Measurements from ENCODE around the gene IFT172. TPM values are rescaled to one million over a fixed set of nuclear protein-coding genes. Genes with fewer than 3 reads are reported as not detected.

The IFT172 gene
- total RNA-seq, 2 experiments from 2014 or later, result 9.3 to 9.8 TPM

DNA sequence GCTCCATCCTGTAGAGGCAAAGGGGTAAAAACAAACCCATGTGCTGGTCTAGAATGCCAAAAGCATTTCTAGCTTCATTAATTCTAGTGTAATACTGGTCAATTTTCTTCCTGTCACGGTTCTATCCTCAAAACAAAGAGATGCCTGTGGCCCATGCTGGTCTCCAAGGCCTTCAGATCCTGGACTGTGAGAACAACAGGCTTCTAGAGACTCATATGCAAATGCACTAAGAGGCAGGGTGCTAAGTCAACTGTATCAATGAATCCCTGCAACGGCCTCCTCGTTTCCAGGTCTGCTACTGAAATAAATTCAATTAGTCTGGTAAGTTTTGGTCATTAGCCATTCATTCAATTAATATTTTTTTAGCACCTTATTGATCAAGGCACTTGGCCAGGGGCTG lies 4.0 kb downstream of the IFT172 start:
- ChIA-PET CTCF (no interaction called here), POLR2A (no interaction called here)
- H3K9me3 Mint-ChIP-seq, result no peaks in the 10 kb centered on the region

DNA sequence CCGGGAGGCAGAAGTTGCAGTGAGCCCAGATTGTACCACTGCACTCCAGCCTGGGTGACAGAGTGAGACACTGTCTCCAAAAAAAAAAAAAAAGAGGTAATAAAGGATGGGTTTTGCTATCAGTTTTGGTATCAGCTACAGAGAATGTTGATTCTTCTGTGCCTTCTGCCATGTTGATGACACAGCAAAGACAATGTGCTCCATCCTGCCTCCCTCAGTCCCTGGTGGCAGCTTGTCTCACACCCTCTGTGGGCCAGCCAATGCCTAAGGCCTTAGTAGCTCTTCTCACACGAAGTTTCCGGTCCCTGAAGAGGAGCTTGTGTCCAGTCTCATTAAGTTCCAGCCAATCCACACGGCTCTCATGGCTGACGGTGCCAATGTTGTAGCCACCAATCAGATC lies 17.6 kb downstream of the IFT172 start:
- ChIA-PET CTCF (interaction anchor here (0.9 to 1.2 kb wide), 2 partner anchors 11 to 33 kb away, joined by 3 to 4 read pairs; no protein-coding TSS in a partner anchor), POLR2A (no interaction called here)
- H3K4me1 Mint-ChIP-seq, result no peaks in the 10 kb centered on the region

More for the DNA sequence above, 4.0 kb downstream of the IFT172 start:
- Mint-ChIP-seq H3K36me3 (ENCODE audit: low read depth) (no peaks in the 10 kb centered on the region), H3K27ac (no peak overlapping the region), H3K4me1 (peaks cover 20% of the 10 kb centered on the region), H3K4me3 (no peak overlapping the region), H3K27me3 (no peaks in the 10 kb centered on the region)
- DNase-seq, result no peak

DNA sequence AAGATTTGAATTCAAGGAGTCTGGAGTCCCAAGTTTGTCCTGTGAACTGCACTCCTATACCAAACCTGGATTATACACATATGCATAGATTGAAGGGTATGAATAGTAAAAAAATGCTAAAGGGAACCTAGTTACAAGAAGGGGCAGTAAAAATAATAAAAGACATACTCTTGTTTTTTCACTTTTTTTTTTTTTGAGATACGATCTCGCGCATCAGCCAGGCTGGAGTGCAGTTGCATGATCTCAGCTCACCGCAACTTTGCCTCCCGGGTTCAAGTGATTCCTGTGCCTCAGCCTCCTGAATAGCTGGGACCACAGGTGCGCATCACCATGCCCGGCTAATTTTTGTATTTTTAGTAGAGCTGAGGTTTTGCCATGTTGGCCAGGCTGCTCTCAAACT lies 25.1 kb downstream of the IFT172 start:
- no peak overlapping the region for H3K27ac Mint-ChIP-seq
- H3K4me1 Mint-ChIP-seq, result no peaks in the 10 kb centered on the region
- no peaks in the 10 kb centered on the region for H3K9me3 Mint-ChIP-seq

More for the DNA sequence above, 17.6 kb downstream of the IFT172 start:
- H3K27me3 Mint-ChIP-seq, result no peaks in the 10 kb centered on the region
- peaks cover 7% of the 10 kb centered on the region for H3K36me3 Mint-ChIP-seq (ENCODE audit: low read depth)
- H3K27ac Mint-ChIP-seq, result no peak overlapping the region
- no peaks in the 10 kb centered on the region for H3K9me3 Mint-ChIP-seq
- no peak overlapping the region for H3K4me3 Mint-ChIP-seq
- DNase-seq, result no peak

DNA sequence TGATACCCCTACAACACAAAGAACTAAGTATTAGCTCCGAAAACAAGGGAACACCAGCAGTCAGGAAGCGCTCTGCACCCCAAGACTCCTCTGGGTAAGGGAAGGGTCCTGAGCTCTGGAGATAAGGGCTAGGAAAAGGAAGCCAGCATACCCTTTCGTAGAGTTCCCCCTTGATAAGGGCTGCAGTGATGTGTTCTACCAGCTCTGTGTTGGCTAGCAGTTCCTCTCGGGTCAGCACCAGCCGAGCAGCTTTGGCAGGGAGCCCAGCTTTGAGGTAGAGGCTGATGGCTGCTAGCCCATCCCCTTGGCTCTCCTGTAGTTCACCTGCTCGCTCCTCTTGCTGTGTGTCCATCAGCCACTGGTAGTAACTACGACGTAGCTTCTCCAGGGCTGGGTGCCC lies 28.4 kb downstream of the IFT172 start:
- no peak for DNase-seq
- H3K27me3 Mint-ChIP-seq, result no peaks in the 10 kb centered on the region
- no peaks in the 10 kb centered on the region for H3K4me1 Mint-ChIP-seq
- H3K4me3 Mint-ChIP-seq, result no peak overlapping the region
- no peaks in the 10 kb centered on the region for H3K9me3 Mint-ChIP-seq
- H3K36me3 Mint-ChIP-seq (ENCODE audit: low read depth), result no peaks in the 10 kb centered on the region
- POLR2A ChIA-PET, result no interaction called here
- CTCF ChIA-PET, result interaction anchor here (0.7 to 3.2 kb wide), 3 partner anchors 12 to 222 kb away, joined by 5 to 10 read pairs (median 7); no protein-coding TSS in a partner anchor
- H3K27ac Mint-ChIP-seq, result no peak overlapping the region

More for the DNA sequence above, 25.1 kb downstream of the IFT172 start:
- no peak for DNase-seq
- H3K36me3 Mint-ChIP-seq (ENCODE audit: low read depth), result no peaks in the 10 kb centered on the region
- ChIA-PET POLR2A (no interaction called here), CTCF (interaction anchor here (0.7 to 1.9 kb wide), 2 partner anchors 11 to 55 kb away, joined by 3 to 9 read pairs; partner anchors contain the start of gene PPM1G)
- H3K27me3 Mint-ChIP-seq, result no peaks in the 10 kb centered on the region
- no peak overlapping the region for H3K4me3 Mint-ChIP-seq

DNA sequence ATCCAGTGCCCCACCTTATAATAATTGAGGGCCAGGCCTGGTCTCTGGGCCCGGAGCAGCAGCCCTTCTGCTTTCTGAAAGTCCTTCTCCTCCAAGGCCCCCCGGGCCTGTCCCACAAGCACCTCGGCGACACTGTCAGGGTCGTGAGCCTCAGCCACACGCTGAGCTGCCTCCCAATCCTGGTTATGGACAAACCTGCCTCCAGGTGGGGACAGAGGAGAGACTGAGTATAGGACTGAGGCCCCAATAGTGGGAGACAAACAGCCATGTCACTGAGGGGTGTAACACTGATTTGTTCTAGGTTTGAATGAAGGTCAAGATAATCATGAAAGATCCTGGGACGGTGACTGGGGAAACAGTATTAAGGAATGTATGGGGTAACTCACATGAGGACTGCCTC lies 35.6 kb downstream of the IFT172 start:
- Mint-ChIP-seq H3K27me3 (no peaks in the 10 kb centered on the region), H3K36me3 (ENCODE audit: low read depth) (no peaks in the 10 kb centered on the region), H3K4me3 (no peak overlapping the region), H3K4me1 (peaks cover 2% of the 10 kb centered on the region), H3K27ac (no peak overlapping the region), H3K9me3 (no peaks in the 10 kb centered on the region)
- CTCF ChIA-PET, result interaction anchor here (1.0 to 2.5 kb wide), 4 partner anchors 10 to 230 kb away, joined by 3 to 9 read pairs (median 4); no protein-coding TSS in a partner anchor
- no peak for DNase-seq
- POLR2A ChIA-PET, result no interaction called here

DNA sequence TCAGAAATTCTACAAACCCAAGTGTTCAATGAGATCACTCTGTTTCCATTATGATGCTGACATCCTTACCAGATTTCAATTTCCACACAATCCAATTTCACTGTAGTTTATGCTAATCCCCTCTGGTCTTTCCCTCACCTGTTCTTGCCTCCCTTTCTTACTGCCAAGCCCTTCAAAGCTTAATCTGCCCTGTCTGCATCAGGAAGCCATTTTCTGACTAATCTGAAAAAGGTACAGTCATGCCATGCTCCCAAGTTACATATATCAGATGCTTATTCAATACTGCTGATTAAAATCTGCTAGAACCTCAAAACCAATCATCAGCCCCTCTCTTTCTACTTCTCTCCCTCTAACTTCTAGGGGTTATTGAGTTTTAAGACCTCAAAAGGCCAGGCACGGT lies 38.4 kb downstream of the IFT172 start:
- POLR2A ChIA-PET, result no interaction called here
- Mint-ChIP-seq H3K4me1 (peaks cover 6% of the 10 kb centered on the region), H3K27ac (no peak overlapping the region), H3K36me3 (ENCODE audit: low read depth) (no peaks in the 10 kb centered on the region), H3K27me3 (no peaks in the 10 kb centered on the region), H3K9me3 (no peaks in the 10 kb centered on the region), H3K4me3 (no peak overlapping the region)
- CTCF ChIA-PET, result no interaction called here
- no peak for DNase-seq

DNA sequence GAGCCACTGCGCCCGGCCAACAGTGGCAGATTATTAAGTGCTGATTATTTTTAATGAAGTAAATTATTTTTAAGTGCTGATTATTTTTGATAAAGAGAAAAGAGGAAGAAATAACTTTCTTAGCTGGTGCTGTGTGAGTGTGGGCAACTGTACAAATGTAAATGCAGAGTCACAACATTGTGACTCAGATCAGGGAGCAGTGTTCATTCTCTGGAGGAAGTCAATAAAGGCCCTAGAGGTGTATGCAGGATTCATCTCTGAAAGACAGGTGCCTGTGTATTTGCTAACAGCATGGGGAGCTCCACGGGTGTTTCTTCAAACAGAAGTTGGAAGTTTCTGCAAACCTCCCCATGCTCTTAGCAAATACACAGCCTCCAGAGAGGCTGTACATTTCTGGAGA lies 41.2 kb downstream of the IFT172 start:
- Mint-ChIP-seq H3K27me3 (no peaks in the 10 kb centered on the region), H3K27ac (peak overlapping the region; percentile 38), H3K4me1 (peaks cover 10% of the 10 kb centered on the region), H3K36me3 (ENCODE audit: low read depth) (peaks cover under 1% of the 10 kb centered on the region), H3K4me3 (no peak overlapping the region), H3K9me3 (no peaks in the 10 kb centered on the region)
- ChIA-PET CTCF (interaction anchor here (1.1 to 2.3 kb wide), 4 partner anchors 10 to 234 kb away, joined by 3 to 10 read pairs (median 4); no protein-coding TSS in a partner anchor), POLR2A (interaction anchor here (0.6 kb wide), 2 partner anchors 56 to 156 kb away, joined by 4 read pairs; no protein-coding TSS in a partner anchor)
- DNase-seq, result no peak

DNA sequence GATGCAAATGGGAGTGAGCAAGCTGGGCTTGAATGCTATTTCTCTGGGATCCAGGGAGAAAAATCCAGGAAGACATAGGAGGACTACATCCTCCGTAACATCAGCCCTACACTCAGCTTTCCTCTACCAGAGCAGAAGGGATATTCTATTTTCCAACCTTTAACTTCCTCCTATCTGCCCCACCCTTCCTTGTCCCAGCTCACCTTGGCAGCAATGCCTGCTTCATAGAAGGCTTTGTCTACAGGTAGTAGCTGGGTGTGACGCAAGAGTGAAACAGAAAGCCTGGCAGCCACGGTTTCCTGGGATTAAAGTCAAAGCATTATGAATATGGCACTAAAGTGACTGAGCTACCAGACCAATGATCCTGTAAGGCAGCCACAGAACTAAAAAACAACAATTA lies 43.5 kb downstream of the IFT172 start:
- DNase-seq, result peak; percentile 62
- Mint-ChIP-seq H3K4me3 (no peak overlapping the region), H3K36me3 (ENCODE audit: low read depth) (peaks cover 15% of the 10 kb centered on the region), H3K27ac (peak overlapping the region; percentile 79), H3K4me1 (peaks cover 17% of the 10 kb centered on the region), H3K27me3 (no peaks in the 10 kb centered on the region), H3K9me3 (no peaks in the 10 kb centered on the region)
- CTCF ChIA-PET, result interaction anchor here (0.6 to 1.9 kb wide), 3 partner anchors 11 to 1685 kb away, joined by 3 to 4 read pairs (median 3); no protein-coding TSS in a partner anchor
- POLR2A ChIA-PET, result interaction anchor here (0.5 to 0.6 kb wide), 2 partner anchors 163 to 1567 kb away, joined by 4 to 5 read pairs; no protein-coding TSS in a partner anchor

DNA sequence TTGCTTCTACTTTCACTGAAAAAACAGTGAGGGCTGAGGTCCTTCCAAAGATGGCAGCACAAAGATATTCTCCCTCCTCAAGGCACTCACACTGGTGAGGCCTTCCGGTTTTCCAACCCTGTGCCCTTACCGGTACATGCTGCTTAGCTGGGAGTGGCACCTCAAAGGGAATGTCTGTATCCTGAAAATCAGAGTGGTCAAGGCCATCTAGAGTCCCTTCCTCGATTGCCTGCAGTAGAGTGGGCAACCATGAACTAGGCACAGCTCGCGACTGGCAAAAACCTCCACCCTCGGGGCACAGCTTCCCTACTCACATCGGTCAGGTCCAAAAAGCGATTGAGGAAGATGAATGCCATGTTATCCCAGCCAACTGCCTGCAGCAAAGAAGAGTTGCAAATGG lies 43.9 kb downstream of the IFT172 start:
- CTCF ChIA-PET, result interaction anchor here (0.6 to 1.9 kb wide), 3 partner anchors 12 to 1685 kb away, joined by 3 to 4 read pairs (median 3); no protein-coding TSS in a partner anchor
- H3K27me3 Mint-ChIP-seq, result no peaks in the 10 kb centered on the region
- peaks cover 19% of the 10 kb centered on the region for H3K36me3 Mint-ChIP-seq (ENCODE audit: low read depth)
- no peak for DNase-seq
- peaks cover 17% of the 10 kb centered on the region for H3K4me1 Mint-ChIP-seq
- POLR2A ChIA-PET, result interaction anchor here (0.5 to 0.6 kb wide), 2 partner anchors 164 to 1567 kb away, joined by 4 to 5 read pairs; no protein-coding TSS in a partner anchor
- no peak overlapping the region for H3K4me3 Mint-ChIP-seq
- H3K9me3 Mint-ChIP-seq, result no peaks in the 10 kb centered on the region
- peak overlapping the region; percentile 79 for H3K27ac Mint-ChIP-seq

DNA sequence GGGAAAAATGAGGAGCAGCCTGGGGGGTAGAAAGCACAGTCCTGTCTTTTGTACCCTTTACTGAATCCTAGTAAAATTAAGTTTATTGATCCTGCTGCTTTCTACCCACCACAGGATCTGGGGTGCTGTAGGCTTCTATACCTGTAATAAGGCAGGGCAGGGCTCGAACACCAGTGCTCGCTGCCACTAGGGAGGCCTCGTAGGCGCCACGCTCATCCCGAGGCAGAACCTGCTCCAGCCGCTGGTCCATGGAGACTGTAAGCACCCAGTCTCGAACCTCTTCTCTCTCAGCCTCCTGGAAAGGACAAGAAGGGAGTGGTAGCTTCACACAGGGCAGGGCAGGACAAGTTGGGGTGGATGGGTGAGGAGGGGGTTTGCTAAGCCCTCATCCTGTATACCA lies 44.4 kb downstream of the IFT172 start:
- Mint-ChIP-seq H3K36me3 (ENCODE audit: low read depth) (peaks cover 23% of the 10 kb centered on the region), H3K27ac (no peak overlapping the region), H3K4me1 (peaks cover 17% of the 10 kb centered on the region), H3K4me3 (no peak overlapping the region), H3K27me3 (no peaks in the 10 kb centered on the region), H3K9me3 (no peaks in the 10 kb centered on the region)
- ChIA-PET POLR2A (no interaction called here), CTCF (interaction anchor here (1.9 kb wide), 1 partner anchor 12 kb away, joined by 4 read pairs; no protein-coding TSS in a partner anchor)
- no peak for DNase-seq

DNA sequence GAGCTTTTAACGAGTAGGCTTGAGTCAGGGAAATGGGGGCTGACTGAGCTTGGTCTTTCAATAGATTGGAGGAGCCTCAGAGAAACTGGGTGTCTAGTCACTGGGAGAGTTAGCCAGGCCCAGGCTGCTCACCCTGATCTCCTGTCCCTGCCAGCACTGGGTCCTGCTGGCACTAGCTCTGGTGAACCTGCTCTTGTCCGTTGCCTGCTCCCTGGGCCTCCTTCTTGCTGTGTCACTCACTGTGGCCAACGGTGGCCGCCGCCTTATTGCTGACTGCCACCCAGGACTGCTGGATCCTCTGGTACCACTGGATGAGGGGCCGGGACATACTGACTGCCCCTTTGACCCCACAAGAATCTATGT lies 46.6 kb downstream of the IFT172 start:
- Mint-ChIP-seq H3K9me3 (no peaks in the 10 kb centered on the region), H3K36me3 (ENCODE audit: low read depth) (peaks cover 36% of the 10 kb centered on the region), H3K27ac (no peak overlapping the region), H3K4me3 (no peak overlapping the region), H3K4me1 (peaks cover 17% of the 10 kb centered on the region), H3K27me3 (no peaks in the 10 kb centered on the region)
- CTCF ChIA-PET, result no interaction called here
- DNase-seq, result no peak
- POLR2A ChIA-PET, result no interaction called here

DNA sequence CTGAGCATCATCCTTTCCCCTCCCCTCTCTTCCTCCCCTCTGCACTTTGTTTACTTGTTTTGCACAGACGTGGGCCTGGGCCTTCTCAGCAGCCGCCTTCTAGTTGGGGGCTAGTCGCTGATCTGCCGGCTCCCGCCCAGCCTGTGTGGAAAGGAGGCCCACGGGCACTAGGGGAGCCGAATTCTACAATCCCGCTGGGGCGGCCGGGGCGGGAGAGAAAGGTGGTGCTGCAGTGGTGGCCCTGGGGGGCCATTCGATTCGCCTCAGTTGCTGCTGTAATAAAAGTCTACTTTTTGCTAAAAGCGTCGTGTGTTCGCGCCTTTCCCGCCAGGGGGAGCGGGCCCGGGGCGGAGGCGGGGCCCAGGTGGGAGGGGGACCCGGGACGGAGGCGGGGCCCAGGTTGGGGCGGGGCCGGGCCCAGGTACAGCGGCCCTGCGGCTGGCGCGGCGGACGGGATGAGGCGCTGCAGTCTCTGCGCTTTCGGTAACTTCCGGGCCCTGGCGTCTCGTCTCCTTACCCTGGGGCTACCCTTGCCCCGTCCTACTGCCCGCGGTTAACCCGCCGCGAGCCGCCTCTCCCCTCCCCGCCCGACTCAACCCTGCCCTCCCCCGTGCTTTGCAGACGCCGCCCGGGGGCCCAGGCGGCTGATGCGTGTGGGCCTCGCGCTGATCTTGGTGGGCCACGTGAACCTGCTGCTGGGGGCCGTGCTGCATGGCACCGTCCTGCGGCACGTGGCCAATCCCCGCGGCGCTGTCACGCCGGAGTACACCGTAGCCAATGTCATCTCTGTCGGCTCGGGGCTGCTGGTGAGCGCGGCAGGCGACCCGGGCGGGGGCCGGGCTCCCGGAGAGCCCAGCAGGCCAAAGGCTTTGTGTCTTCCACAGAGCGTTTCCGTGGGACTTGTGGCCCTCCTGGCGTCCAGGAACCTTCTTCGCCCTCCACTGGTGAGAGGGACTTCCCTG lies 47.3 kb downstream of the IFT172 start, which contains the start of gene KRTCAP3:
Gene KRTCAP3 (plus strand): TSS at position 424 of the 962 bp plus-strand sequence. CDS start 32 bp downstream, at position 456.
- H3K4me1 Mint-ChIP-seq, result peaks cover 17% of the 10 kb centered on the region
- peak; percentile 45 for DNase-seq
- peak within 1 kb of the TSS; percentile 60 for H3K27ac Mint-ChIP-seq
- ChIA-PET POLR2A (no interaction called here), CTCF (interaction anchor here (1.0 to 1.4 kb wide), 2 partner anchors 10 to 14 kb away, joined by 3 to 6 read pairs; no protein-coding TSS in a partner anchor)
- H3K36me3 Mint-ChIP-seq (ENCODE audit: low read depth), result peaks cover 38% of the 10 kb centered on the region
- H3K4me3 Mint-ChIP-seq, result no peak within 1 kb of the TSS
- no peaks in the 10 kb centered on the region for H3K9me3 Mint-ChIP-seq
- H3K27me3 Mint-ChIP-seq, result no peaks in the 10 kb centered on the region

Data from activated CD4-positive, alpha-beta T cell treated with anti-CD3 and anti-CD28 coated beads, Interleukin-2, amount 10 ng/mL, durations not matched to agents 7 days and 5 days (primary cell).